GM18951 (cell line): Measurements from ENCODE around the gene PP2D1.
"Not testable (repeated sequence)": the region's sequence is repeated elsewhere in the genome, so short reads cannot be mapped to it uniquely, and the experiment has no call there.

Experiments
- POLR2A ChIP-seq: IDR thresholded peaks from 4 replicates; pipeline ENCODE4 v1.6.1; 2011; ENCODE audit warnings: mild to moderate bottlenecking; ENCODE audit not compliant: insufficient read length, insufficient read depth; ENCODE audit errors: extremely low read depth
- in situ Hi-C: fragments of 300-500 bp; cut with MboI; formaldehyde crosslinking; loops from one replicate; pipeline ENCODE4 v1.12.0; 2022; ENCODE audit warnings: low sequenced_read_pairs, mixed read lengths, inconsistent platforms; ENCODE audit not compliant: unreplicated experiment

Gene PP2D1

DNA sequence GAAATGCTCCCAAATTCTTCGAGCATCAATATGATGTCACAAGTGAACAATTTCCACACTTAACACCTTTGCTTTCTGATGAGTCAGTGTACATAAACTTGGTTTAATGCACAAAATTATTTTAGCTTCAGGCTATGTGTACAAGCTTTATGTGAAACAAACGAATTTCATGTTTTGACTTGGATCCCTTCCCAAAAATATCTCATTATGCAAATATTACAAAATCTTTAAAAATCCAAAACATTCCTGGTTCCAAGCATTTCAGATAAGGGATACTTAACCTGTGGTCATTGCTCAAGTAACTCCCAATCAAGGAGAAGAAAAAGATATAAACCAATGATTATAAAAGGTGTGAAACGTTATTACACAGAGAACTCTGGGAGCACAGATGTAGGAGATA lies 40.0 kb downstream of the PP2D1 start:
- in situ Hi-C loops, result no loop called here
- no peak for TF ChIP-seq POLR2A

- in situ Hi-C loops, result no loop called here
- TF ChIP-seq POLR2A, result no peak
These were observed 41.7 kb downstream of the PP2D1 start for GRCh38 chr3:19970327-19970726.

- in situ Hi-C loops, result no loop called here
- no peak for TF ChIP-seq POLR2A
These were observed 44.3 kb downstream of the PP2D1 start for GRCh38 chr3:19967812-19968211.

GRCh38 chr3:19967208-19967607 lies 44.9 kb downstream of the PP2D1 start:
- in situ Hi-C loops, result no loop called here
- no peak for TF ChIP-seq POLR2A

GRCh38 chr3:19961960-19962359 lies 50.1 kb downstream of the PP2D1 start:
- TF ChIP-seq POLR2A, result no peak
- in situ Hi-C loops, result no loop called here

DNA sequence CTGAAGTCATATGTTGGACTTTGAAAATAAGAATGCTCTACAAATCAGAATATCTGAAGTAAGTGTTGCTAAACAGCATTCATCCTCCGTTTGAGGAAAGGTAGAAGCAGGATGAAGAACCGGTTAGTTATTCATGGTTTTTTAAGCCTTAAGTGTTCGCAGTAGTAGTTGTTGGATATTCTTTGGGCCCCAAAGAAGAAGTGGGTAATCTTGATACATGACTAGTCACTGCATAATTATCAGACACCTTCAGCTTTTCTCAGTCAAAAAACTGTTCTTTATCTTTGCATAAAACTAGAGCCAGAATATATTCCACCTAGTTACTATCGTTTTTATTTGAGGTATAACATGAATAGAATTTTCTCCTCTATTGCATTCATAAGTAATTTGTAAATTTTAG lies 51.4 kb downstream of the PP2D1 start:
- TF ChIP-seq POLR2A, result no peak
- in situ Hi-C loops, result no loop called here

DNA sequence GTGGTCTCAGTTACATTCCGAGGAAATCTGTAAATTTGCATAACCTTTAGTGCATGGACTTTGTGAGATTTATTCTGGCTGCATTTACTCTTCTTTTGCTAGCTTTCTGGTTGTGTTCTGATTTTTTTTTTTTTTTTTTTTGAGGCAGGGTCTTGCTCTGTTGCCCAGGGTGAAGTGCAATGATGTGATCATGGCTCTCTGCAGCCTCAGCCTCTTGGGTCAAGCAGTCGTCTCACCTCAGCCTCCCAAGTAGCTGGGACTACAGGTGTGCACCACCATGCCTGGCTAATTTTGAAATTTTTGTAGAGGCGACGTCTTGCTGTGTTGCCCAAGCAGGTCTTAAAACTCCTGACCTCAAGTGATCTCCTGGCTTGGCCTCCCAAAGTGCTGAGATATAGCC lies 52.6 kb downstream of the PP2D1 start:
- no peak for TF ChIP-seq POLR2A
- in situ Hi-C loops, result no loop called here

GRCh38 chr3:19957354-19957753 lies 54.7 kb downstream of the PP2D1 start:
- in situ Hi-C loops, result not testable (repeated sequence)

DNA sequence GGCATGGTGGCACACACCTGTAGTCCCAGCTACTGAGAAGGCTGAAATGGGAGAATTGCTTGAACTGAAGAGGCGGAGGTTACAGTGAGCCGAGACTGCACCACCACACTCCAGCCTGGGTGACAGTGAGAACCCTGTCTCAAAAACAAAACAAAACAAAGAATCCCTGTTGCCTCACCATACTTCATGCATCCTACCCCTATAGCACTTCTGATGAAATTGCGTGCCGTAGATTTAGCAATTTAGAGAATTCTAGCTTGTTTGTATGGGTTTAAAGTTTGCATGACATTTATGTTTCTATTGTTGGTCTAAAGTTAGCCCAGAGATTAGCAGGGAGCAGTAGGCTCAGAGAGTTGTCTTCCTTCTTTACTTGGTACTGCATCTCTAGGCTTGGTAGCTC lies 57.4 kb downstream of the PP2D1 start:
- in situ Hi-C loops, result no loop called here
- TF ChIP-seq POLR2A, result no peak

- in situ Hi-C loops, result no loop called here
- no peak for TF ChIP-seq POLR2A
These were observed 61.7 kb downstream of the PP2D1 start for GRCh38 chr3:19950316-19950715.

DNA sequence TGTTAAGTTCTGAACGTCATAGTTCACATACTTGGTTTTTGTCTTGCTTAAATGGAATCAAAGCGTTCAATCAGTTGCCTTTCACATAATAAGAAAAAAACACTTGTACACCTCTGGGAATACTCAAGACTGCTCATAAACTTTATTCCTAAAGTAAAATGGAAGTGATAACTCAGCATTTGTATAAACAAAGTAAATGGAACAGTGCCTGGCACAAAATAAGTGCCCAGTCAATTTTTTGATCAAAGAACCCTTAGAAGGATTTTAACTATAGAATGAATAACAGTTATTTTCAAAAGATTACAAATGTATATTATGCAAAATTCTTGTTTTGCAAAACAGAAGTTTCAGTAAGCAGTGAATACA lies 63.9 kb downstream of the PP2D1 start:
- in situ Hi-C loops, result no loop called here
- no peak for TF ChIP-seq POLR2A

GRCh38 chr3:19947549-19948225 lies 64.4 kb downstream of the PP2D1 start:
- in situ Hi-C loops, result no loop called here
- no peak for TF ChIP-seq POLR2A

DNA sequence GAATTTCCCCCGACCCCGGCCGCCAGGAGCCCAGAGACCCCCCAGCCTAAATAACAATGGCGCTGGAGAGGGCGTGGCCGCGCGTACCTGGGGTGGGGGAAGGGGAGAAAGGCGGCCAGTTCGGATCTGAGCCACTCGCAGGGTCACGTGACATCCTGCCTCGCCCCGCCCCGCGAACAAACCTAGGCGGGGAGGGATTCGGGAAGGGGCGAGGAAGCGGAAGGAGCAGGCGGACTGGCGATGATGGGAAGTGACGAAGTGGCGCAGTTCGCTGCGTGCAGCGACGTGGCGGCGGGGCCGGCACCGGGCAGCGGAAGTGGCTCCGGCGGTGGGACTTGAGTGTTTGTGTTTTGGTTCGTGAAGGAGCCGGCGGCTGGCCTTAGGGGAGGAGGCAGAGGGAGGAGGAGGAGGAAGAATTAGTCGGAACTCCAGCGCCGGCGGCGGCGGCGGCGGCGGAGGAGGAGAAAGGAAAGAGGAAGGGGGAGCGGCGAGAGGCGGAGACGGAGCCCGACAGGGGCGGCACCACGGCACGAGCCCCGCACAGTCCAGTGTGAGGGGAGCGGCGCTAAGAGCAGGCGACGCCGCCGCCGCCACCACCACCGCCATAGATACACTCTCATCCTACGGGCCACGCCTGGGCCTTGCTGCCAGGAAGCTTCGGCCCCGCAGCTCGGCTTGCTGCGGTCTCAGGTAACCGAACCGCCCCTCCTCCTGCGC lies 65.1 kb downstream of the PP2D1 start, which contains the start of gene RAB5A:
Gene RAB5A (plus strand): TSS at position 266 of the 717 bp plus-strand sequence. CDS start 3,802 bp downstream, outside the sequence.
- peak; percentile 65 for TF ChIP-seq POLR2A
- in situ Hi-C loops, result no loop called here
